RPMI7951 (cell line): ENCODE results near the gene KRIT1. TPM values are rescaled to one million over a fixed set of nuclear protein-coding genes. Genes with fewer than 3 reads are reported as not detected.

Experiments used
- DNase-seq: peaks from one replicate; pipeline ENCODE4 v3.0.0-alpha.2; 2012; ENCODE audit warnings: low read depth
- total RNA-seq: library from RNA; depleted of rRNA; stranded (reverse); fragments of >200 nt; shearing (Covaris generic); gene quantifications from 2 replicates; pipeline ENCODE4 v1.2.3, GENCODE V29; 2014; rRNA removed

The KRIT1 gene
- 37.5 and 54.1 TPM in 2 replicates for total RNA-seq

GRCh38 chr7:92245487-92246359 is at the start of gene KRIT1, which contains the start of gene ANKIB1:
Gene KRIT1 (minus strand): TSS chr7:92245914. CDS start chr7:92242135, 3,779 bp downstream.
Gene ANKIB1 (plus strand): TSS chr7:92245974. CDS start chr7:92294979, 49,005 bp downstream.
- DNase-seq, result peak; percentile 85

- no peak for DNase-seq
Observed at GRCh38 chr7:92295391-92295790, 49.7 kb upstream of the KRIT1 start.

GRCh38 chr7:92293896-92294590 is 48.3 kb upstream of the KRIT1 start:
- no peak for DNase-seq

GRCh38 chr7:92292981-92293380 is 47.3 kb upstream of the KRIT1 start:
- DNase-seq, result no peak

- DNase-seq, result no peak
Observed at GRCh38 chr7:92289321-92289720, 43.6 kb upstream of the KRIT1 start.

GRCh38 chr7:92282930-92283329 is 37.2 kb upstream of the KRIT1 start:
- DNase-seq, result no peak

GRCh38 chr7:92282221-92282814 is 36.6 kb upstream of the KRIT1 start:
- DNase-seq, result no peak

- DNase-seq, result no peak
Observed at GRCh38 chr7:92281031-92281430, 35.3 kb upstream of the KRIT1 start.

- no peak for DNase-seq
Observed at GRCh38 chr7:92279396-92280031, 33.8 kb upstream of the KRIT1 start.

GRCh38 chr7:92276460-92276864 is 30.7 kb upstream of the KRIT1 start:
- no peak for DNase-seq

GRCh38 chr7:92275327-92275726 is 29.6 kb upstream of the KRIT1 start:
- DNase-seq, result no peak

GRCh38 chr7:92268921-92269320 is 23.2 kb upstream of the KRIT1 start:
- DNase-seq, result no peak

- no peak for DNase-seq
Observed at GRCh38 chr7:92266415-92267241, 20.9 kb upstream of the KRIT1 start.

- peak; percentile 47 for DNase-seq
Observed at GRCh38 chr7:92260248-92260781, 14.6 kb upstream of the KRIT1 start.

GRCh38 chr7:92259610-92260247 is 14.0 kb upstream of the KRIT1 start:
- DNase-seq, result no peak

- no peak for DNase-seq
Observed at GRCh38 chr7:92259062-92259461, 13.3 kb upstream of the KRIT1 start.

GRCh38 chr7:92255308-92255707 is 9.6 kb upstream of the KRIT1 start:
- peak; percentile 81 for DNase-seq

GRCh38 chr7:92254800-92255199 is 9.1 kb upstream of the KRIT1 start:
- peak; percentile 35 for DNase-seq

GRCh38 chr7:92253251-92253650 is 7.5 kb upstream of the KRIT1 start:
- DNase-seq, result no peak

- peak; percentile 45 for DNase-seq
Observed at GRCh38 chr7:92251181-92251580, 5.5 kb upstream of the KRIT1 start.
